ENCODE data around the gene CD46. TPM values are rescaled to one million over a fixed set of nuclear protein-coding genes. Genes with fewer than 3 reads are reported as not detected.
"Not testable (repeated sequence)": the region's sequence is repeated elsewhere in the genome, so short reads cannot be mapped to it uniquely, and the experiment has no call there.

CD46 gene
- total and polyA plus RNA-seq, 5 donors, result 56.3 to 94.2 (median 84.3) TPM

DNA sequence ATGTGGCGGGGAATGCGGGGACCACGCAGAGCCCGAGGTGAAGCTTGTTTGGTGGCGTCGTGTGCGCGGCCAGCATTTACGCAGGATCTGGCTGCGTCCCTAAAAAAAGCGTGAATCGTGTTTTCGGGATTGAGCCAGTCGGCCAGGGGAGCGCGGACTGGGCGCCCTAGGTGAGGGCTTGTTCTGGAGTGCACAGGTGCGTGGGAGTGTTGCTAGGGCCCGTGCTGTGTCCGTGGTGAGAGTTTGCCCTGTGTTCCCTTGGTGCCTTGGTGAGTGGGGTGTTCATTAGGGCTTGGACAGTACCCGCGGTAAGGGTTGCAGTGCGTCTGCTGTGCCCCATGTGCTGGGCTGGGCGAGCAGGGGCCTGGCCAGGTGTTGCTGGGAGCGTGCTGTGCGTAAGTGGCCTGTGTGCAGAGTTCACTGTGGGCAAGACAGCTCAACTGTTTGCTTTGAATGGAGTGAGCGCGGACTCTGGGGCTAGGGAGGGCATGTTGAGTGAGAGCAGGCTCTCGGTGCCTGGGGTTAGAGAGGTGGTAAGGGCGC lies 673 bp downstream of the CD46 start:
- peak; percentile 25 to 44 for ATAC-seq
- intact Hi-C loops (cut with DNase I), result no loop called here
- 2% methylated on average over 30 of the region's 30 CpGs for WGBS

GRCh38 chr1:207753611-207754010 lies 1.8 kb downstream of the CD46 start:
- intact Hi-C loops (cut with DNase I), result no loop called here
- no peak overlapping the region for H3K27ac ChIP-seq (ENCODE audit: low read length)
- WGBS, result 80% methylated on average over 7 of the region's 7 CpGs
- peak overlapping the region; percentile 11 for H3K4me3 ChIP-seq (ENCODE audit: low read length)
- ATAC-seq (no peak), DNase-seq (no peak)
- no peaks in the 10 kb centered on the region for H3K27me3 ChIP-seq (ENCODE audit: control insufficient read depth, insufficient read depth)
- H3K4me1 ChIP-seq (ENCODE audit: control insufficient read depth, insufficient read depth, low read length), result peaks cover 3% of the 10 kb centered on the region
- H3K9me3 ChIP-seq (ENCODE audit: control insufficient read depth, low read length), result no peaks in the 10 kb centered on the region

More for the DNA sequence above, 673 bp downstream of the CD46 start:
- Histone ChIP-seq H3K9me3 (ENCODE audit: control insufficient read depth, low read length) (no peaks in the 10 kb centered on the region), H3K4me1 (ENCODE audit: control insufficient read depth, insufficient read depth, low read length) (peaks cover 2% of the 10 kb centered on the region), H3K4me3 (ENCODE audit: low read length) (peak overlapping the region; percentile 59), H3K27ac (ENCODE audit: low read length) (peak overlapping the region; percentile 88), H3K27me3 (ENCODE audit: control insufficient read depth, insufficient read depth) (no peaks in the 10 kb centered on the region)
- peak in 2 of 3 donors; percentile 50 to 58 for DNase-seq

GRCh38 chr1:207754011-207754410 lies 2.2 kb downstream of the CD46 start:
- no peak for ATAC-seq
- Histone ChIP-seq H3K27ac (ENCODE audit: low read length) (no peak overlapping the region), H3K4me3 (ENCODE audit: low read length) (peak overlapping the region; percentile 11), H3K9me3 (ENCODE audit: control insufficient read depth, low read length) (no peaks in the 10 kb centered on the region), H3K4me1 (ENCODE audit: control insufficient read depth, insufficient read depth, low read length) (peaks cover 3% of the 10 kb centered on the region), H3K27me3 (ENCODE audit: control insufficient read depth, insufficient read depth) (no peaks in the 10 kb centered on the region)
- 56% methylated on average over 4 of the region's 4 CpGs for WGBS
- intact Hi-C loops (cut with DNase I), result no loop called here
- DNase-seq, result peak in 1 of 3 donors; percentile 34

GRCh38 chr1:207754974-207755700 lies 3.3 kb downstream of the CD46 start:
- no peaks in the 10 kb centered on the region for H3K27me3 ChIP-seq (ENCODE audit: control insufficient read depth, insufficient read depth)
- H3K4me1 ChIP-seq (ENCODE audit: control insufficient read depth, insufficient read depth, low read length), result peaks cover 3% of the 10 kb centered on the region
- intact Hi-C loops (cut with DNase I), result no loop called here
- ATAC-seq (no peak), DNase-seq (peak in 1 of 3 donors; percentile 22)
- no peak overlapping the region for H3K4me3 ChIP-seq (ENCODE audit: low read length)
- H3K27ac ChIP-seq (ENCODE audit: low read length), result no peak overlapping the region
- H3K9me3 ChIP-seq (ENCODE audit: control insufficient read depth, low read length), result no peaks in the 10 kb centered on the region
- WGBS, result 63% methylated on average over 7 of the region's 7 CpGs

DNA sequence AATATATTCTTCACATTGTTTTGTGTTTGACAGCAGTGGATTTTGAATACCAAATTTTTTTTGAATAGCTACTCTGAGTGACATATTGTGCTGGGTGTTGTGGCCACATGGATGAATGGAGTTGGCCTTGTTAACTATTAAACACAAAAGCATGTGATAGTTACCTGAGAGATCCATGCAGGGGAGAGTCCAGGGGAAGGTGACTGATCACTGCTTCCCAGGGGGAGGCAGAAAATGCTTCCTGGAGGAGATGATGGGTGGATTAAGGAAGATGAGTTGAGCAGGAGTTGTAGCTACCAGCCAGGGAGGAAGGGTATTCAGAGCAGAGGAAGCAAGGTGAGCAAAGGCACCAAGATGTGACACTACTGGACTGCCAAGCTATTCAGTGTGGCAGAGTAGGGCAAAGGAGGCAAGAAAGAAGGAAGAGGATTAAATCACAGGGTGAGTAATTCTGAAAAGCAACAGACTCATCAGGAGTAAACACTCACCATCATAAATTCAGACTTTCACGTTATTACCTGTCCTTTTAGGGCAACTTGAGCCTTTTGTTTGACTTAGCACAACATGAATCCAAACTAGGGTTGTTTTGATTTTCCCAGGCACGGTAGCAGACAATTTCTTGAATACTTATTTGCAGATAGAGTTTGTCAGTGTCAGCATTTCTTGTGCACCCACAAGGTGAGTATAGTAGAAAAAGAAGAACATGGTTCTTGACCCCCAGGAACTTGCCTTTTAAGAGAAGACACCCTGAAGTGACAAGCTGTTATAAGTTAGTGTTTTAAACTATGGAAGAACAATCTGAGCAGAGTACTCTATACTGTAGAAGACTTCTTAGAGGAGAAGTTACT lies 4.2 kb downstream of the CD46 start:
- no peak overlapping the region for H3K27ac ChIP-seq (ENCODE audit: low read length)
- DNase-seq, result no peak
- H3K9me3 ChIP-seq (ENCODE audit: control insufficient read depth, low read length), result no peaks in the 10 kb centered on the region
- H3K4me3 ChIP-seq (ENCODE audit: low read length), result no peak overlapping the region
- H3K27me3 ChIP-seq (ENCODE audit: control insufficient read depth, insufficient read depth), result no peaks in the 10 kb centered on the region
- no peak for ATAC-seq
- intact Hi-C loops (cut with DNase I), result no loop called here
- WGBS, result 81% methylated on average over 2 of the region's 2 CpGs
- H3K4me1 ChIP-seq (ENCODE audit: control insufficient read depth, insufficient read depth, low read length), result peaks cover 3% of the 10 kb centered on the region

DNA sequence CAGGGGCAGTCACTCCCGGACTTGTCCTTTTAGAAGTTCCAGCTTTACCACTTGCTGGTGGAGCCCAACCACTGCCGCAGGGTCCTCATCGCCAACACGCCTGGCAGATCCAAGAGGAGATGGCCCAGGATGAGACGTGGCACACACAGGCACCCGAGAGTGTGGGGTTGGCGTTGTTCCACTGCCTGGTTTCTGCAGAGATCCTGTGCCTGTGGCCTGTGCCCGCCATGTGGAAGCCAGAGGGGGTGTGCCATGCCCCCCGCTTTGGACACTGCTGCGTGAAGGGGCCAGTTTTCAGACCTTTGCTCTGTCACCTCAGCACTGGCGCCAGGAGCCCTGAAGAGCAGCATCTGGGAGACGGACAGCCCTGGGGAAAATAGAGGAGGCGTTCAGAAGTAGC lies 10.8 kb downstream of the CD46 start:
- H3K27ac ChIP-seq (ENCODE audit: low read length), result no peak overlapping the region
- intact Hi-C loops (cut with DNase I), result no loop called here
- no peaks in the 10 kb centered on the region for H3K27me3 ChIP-seq (ENCODE audit: control insufficient read depth, insufficient read depth)
- DNase-seq, result peak in 2 of 3 donors; percentile 20 to 51
- WGBS, result 96% methylated on average over 13 of the region's 13 CpGs
- no peaks in the 10 kb centered on the region for H3K9me3 ChIP-seq (ENCODE audit: control insufficient read depth, low read length)
- no peak overlapping the region for H3K4me3 ChIP-seq (ENCODE audit: low read length)
- H3K4me1 ChIP-seq (ENCODE audit: control insufficient read depth, insufficient read depth, low read length), result peaks cover 1% of the 10 kb centered on the region
- no peak for ATAC-seq

- peak in 1 of 2 donors; percentile 26 for ATAC-seq
- WGBS, result 94% methylated on average over 10 of the region's 10 CpGs
- Histone ChIP-seq H3K4me1 (ENCODE audit: control insufficient read depth, insufficient read depth, low read length) (peaks cover 1% of the 10 kb centered on the region), H3K4me3 (ENCODE audit: low read length) (no peak overlapping the region), H3K27me3 (ENCODE audit: control insufficient read depth, insufficient read depth) (no peaks in the 10 kb centered on the region), H3K27ac (ENCODE audit: low read length) (no peak overlapping the region), H3K9me3 (ENCODE audit: control insufficient read depth, low read length) (no peaks in the 10 kb centered on the region)
- intact Hi-C loops (cut with DNase I), result no loop called here
- DNase-seq, result peak in 2 of 3 donors; percentile 37 to 39
These were observed 11.2 kb downstream of the CD46 start for GRCh38 chr1:207763091-207763490.

- Histone ChIP-seq H3K27ac (ENCODE audit: low read length) (no peak overlapping the region), H3K27me3 (ENCODE audit: control insufficient read depth, insufficient read depth) (no peaks in the 10 kb centered on the region), H3K4me1 (ENCODE audit: control insufficient read depth, insufficient read depth, low read length) (no peaks in the 10 kb centered on the region), H3K9me3 (ENCODE audit: control insufficient read depth, low read length) (no peaks in the 10 kb centered on the region), H3K4me3 (ENCODE audit: low read length) (no peak overlapping the region)
- intact Hi-C loops (cut with DNase I), result no loop called here
- ATAC-seq (peak in 1 of 2 donors; percentile 40), DNase-seq (no peak)
- WGBS, result 92% methylated on average over 9 of the region's 9 CpGs
These were observed 12.1 kb downstream of the CD46 start for GRCh38 chr1:207763972-207764371.

- H3K4me3 ChIP-seq (ENCODE audit: low read length), result no peak overlapping the region
- ATAC-seq (no peak), DNase-seq (no peak)
- no peak overlapping the region for H3K27ac ChIP-seq (ENCODE audit: low read length)
- no peaks in the 10 kb centered on the region for H3K9me3 ChIP-seq (ENCODE audit: control insufficient read depth, low read length)
- no peaks in the 10 kb centered on the region for H3K4me1 ChIP-seq (ENCODE audit: control insufficient read depth, insufficient read depth, low read length)
- no peaks in the 10 kb centered on the region for H3K27me3 ChIP-seq (ENCODE audit: control insufficient read depth, insufficient read depth)
- intact Hi-C loops (cut with DNase I), result no loop called here
- WGBS, result 62% methylated on average over 1 of the region's 1 CpG
These were observed 14.7 kb downstream of the CD46 start for GRCh38 chr1:207766569-207766968.

DNA sequence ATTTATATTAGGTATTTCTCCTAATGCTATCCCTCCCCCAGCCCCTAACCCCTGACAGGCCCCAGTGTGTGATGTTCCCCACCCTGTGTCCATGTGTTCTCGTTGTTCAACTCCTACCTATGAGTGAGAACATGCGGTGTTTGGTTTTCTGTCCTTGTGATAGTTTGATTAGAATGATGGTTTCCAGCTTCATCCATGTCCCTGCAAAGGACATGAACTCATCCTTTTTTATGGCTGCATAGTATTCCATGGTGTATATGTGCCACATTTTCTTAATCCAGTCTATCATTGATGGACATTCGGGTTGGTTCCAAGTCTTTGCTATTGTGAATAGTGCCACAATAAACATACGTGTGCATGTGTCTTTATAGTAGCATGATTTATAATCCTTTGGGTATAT lies 18.7 kb downstream of the CD46 start:
- H3K27ac ChIP-seq (ENCODE audit: low read length); intact Hi-C loops (cut with DNase I); ATAC-seq; H3K4me3 ChIP-seq (ENCODE audit: low read length); H3K4me1 ChIP-seq (ENCODE audit: control insufficient read depth, insufficient read depth, low read length); H3K27me3 ChIP-seq (ENCODE audit: control insufficient read depth, insufficient read depth); H3K9me3 ChIP-seq (ENCODE audit: control insufficient read depth, low read length); DNase-seq: not testable (repeated sequence)
- 94% methylated on average over 3 of the region's 4 CpGs for WGBS

GRCh38 chr1:207776045-207776444 lies 24.2 kb downstream of the CD46 start:
- WGBS, result 86% methylated on average over 9 of the region's 9 CpGs
- H3K4me3 ChIP-seq (ENCODE audit: low read length); intact Hi-C loops (cut with DNase I); H3K4me1 ChIP-seq (ENCODE audit: control insufficient read depth, insufficient read depth, low read length); DNase-seq; H3K27me3 ChIP-seq (ENCODE audit: control insufficient read depth, insufficient read depth); H3K9me3 ChIP-seq (ENCODE audit: control insufficient read depth, low read length); ATAC-seq; H3K27ac ChIP-seq (ENCODE audit: low read length): not testable (repeated sequence)
